DND-41 (cell line): Measurements from ENCODE around the gene SPTLC1.

Source experiments
- EZH2 ChIP-seq: IDR thresholded peaks from 3 replicates; pipeline ENCODE4 v1.6.1; 2012; ENCODE audit warnings: borderline replicate concordance, low read depth, mild to moderate bottlenecking, moderate library complexity, low read length, inconsistent platforms; ENCODE audit not compliant: severe bottlenecking
- TF ChIP-seq, protein P1 (sequence below): IDR thresholded peaks from 2 replicates; pipeline ENCODE4 v1.5.1; 2012; ENCODE audit warnings: borderline replicate concordance, low read length, moderate library complexity, mild to moderate bottlenecking; ENCODE audit not compliant: poor library complexity, severe bottlenecking; ENCODE audit errors: extremely low read depth

DNA sequence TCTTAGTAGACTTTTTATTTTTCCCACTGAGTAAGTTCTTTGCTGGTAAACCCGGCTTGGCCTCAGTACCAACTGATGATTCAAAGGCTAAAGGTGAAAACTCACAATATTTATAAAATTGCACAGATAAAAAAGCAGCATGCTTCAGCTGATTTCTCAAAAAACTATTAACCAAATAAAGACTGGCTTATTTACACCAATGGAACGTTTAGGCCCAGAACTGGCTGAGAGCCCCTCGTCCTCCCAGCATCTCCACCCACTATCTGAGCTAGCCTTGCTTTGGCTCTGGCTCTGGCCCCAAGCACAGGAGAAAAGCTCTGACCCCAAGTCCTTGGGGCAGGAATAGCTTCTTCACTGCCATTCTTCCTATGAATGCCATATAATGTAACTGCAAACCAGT lies 68.5 kb downstream of the SPTLC1 start:
- TF ChIP-seq, protein P1, sequence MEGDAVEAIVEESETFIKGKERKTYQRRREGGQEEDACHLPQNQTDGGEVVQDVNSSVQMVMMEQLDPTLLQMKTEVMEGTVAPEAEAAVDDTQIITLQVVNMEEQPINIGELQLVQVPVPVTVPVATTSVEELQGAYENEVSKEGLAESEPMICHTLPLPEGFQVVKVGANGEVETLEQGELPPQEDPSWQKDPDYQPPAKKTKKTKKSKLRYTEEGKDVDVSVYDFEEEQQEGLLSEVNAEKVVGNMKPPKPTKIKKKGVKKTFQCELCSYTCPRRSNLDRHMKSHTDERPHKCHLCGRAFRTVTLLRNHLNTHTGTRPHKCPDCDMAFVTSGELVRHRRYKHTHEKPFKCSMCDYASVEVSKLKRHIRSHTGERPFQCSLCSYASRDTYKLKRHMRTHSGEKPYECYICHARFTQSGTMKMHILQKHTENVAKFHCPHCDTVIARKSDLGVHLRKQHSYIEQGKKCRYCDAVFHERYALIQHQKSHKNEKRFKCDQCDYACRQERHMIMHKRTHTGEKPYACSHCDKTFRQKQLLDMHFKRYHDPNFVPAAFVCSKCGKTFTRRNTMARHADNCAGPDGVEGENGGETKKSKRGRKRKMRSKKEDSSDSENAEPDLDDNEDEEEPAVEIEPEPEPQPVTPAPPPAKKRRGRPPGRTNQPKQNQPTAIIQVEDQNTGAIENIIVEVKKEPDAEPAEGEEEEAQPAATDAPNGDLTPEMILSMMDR = no peak
- no peak for TF ChIP-seq EZH2
